ENCODE data around the gene MSMB. TPM values are rescaled to one million over a fixed set of nuclear protein-coding genes. Genes with fewer than 3 reads are reported as not detected.
"Not testable (repeated sequence)": the region's sequence is repeated elsewhere in the genome, so short reads cannot be mapped to it uniquely, and the experiment has no call there.

MSMB gene
- total and polyA plus RNA-seq, 8 donors: 0.84 TPM; not detected in 7

- FAIRE-seq: no peak
- no peak overlapping the region for H3K27ac ChIP-seq
- DNase-seq: no peak
- no peak overlapping the region for H3K4me3 ChIP-seq
- TF ChIP-seq CTCF (IDR thresholded peaks at IDR 0.05): no peak
- no peak for ATAC-seq
- 71 to 81% methylated on average over 5 of the region's 5 CpGs for WGBS, 2 donors
- intact Hi-C loops (cut with DNase I): no loop called here
- no peaks in the 10 kb centered on the region for H3K9me3 ChIP-seq
- no peaks in the 10 kb centered on the region for H3K27me3 ChIP-seq
- H3K36me3 ChIP-seq: peaks cover 0 to 37% (median 6%) of the 10 kb centered on the region in 3 donors
- no peaks in the 10 kb centered on the region for H3K4me1 ChIP-seq
These were observed 44.8 kb downstream of the MSMB start for GRCh38 chr10:46001187-46001756.

DNA sequence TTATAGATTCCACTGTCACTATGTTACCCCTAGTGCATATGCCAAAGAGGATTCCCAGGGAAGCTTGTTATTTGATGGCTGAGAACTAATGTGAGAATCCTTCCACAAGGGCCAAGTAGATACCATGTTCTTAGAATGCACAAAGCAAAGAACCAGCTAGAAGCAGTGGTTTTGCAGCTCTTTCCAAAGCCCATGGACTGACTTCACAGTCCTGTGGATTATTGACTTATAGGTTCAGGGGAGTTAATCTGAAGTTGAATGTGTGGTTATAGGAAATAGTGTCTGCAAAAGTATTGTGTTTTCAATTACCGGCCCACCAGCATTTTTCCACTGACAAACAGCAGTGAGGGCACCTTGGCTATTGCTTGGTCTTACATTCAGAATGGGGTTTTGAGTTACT is 45.5 kb downstream of the MSMB start:
- DNase-seq (no peak), ATAC-seq (no peak), FAIRE-seq (no peak)
- H3K9me3 ChIP-seq: no peaks in the 10 kb centered on the region
- H3K36me3 ChIP-seq: peaks cover 0 to 30% (median 0%) of the 10 kb centered on the region in 3 donors
- intact Hi-C loops (cut with DNase I): no loop called here
- no peak overlapping the region for H3K27ac ChIP-seq
- no peaks in the 10 kb centered on the region for H3K4me1 ChIP-seq
- no peak for TF ChIP-seq CTCF (IDR thresholded peaks at IDR 0.05)
- no peaks in the 10 kb centered on the region for H3K27me3 ChIP-seq
- WGBS, 2 donors: 98 to 100% methylated on average over 1 of the region's 1 CpG
- no peak overlapping the region for H3K4me3 ChIP-seq

DNA sequence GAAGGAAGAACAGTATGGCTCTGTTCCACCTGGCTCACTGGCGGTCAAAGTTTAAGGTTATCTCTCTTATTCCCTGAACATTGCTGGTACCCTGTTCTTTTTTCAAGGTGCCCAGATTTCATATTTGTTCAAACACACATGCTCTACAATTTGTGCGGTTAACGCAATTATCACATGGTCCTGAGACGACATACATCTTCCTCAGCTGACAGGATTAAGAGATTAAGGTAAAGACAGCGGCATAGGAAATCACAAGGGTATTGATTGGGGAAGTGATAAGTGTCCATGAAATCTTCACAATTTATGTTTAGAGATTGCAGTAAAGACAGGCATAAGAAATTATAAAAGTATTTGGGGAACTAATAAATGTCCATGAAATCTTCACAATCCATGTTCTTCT is 46.1 kb downstream of the MSMB start:
- H3K4me1 ChIP-seq; H3K4me3 ChIP-seq; H3K27ac ChIP-seq; ATAC-seq; DNase-seq; H3K27me3 ChIP-seq; intact Hi-C loops (cut with DNase I); FAIRE-seq; H3K9me3 ChIP-seq: not testable (repeated sequence)
- 92 to 96% methylated on average over 5 of the region's 5 CpGs for WGBS, 2 donors
- H3K36me3 ChIP-seq: peaks cover 0 to 24% (median 0%) of the 10 kb centered on the region in 3 donors

GRCh38 chr10:45997994-45998763 is 47.9 kb downstream of the MSMB start:
- peaks cover 0 to 8% (median 0%) of the 10 kb centered on the region in 3 donors for H3K36me3 ChIP-seq
- ATAC-seq: no peak
- DNase-seq: no peak
- H3K4me3 ChIP-seq: no peak overlapping the region
- no peak for FAIRE-seq
- no peaks in the 10 kb centered on the region for H3K9me3 ChIP-seq
- H3K27me3 ChIP-seq: no peaks in the 10 kb centered on the region
- intact Hi-C loops (cut with DNase I): no loop called here
- TF ChIP-seq CTCF (IDR thresholded peaks at IDR 0.05): no peak
- H3K4me1 ChIP-seq: no peaks in the 10 kb centered on the region
- 73 to 87% methylated on average over 5 of the region's 5 CpGs for WGBS, 2 donors
- H3K27ac ChIP-seq: no peak overlapping the region

- intact Hi-C loops (cut with DNase I): no loop called here
- WGBS, 2 donors: 95% methylated on average over 4 of the region's 4 CpGs
- Histone ChIP-seq H3K4me1 (no peaks in the 10 kb centered on the region), H3K4me3 (no peak overlapping the region), H3K27me3 (no peaks in the 10 kb centered on the region), H3K27ac (no peak overlapping the region), H3K9me3 (no peaks in the 10 kb centered on the region), H3K36me3 (peaks cover 0 to 5% (median 0%) of the 10 kb centered on the region in 3 donors)
- ATAC-seq (no peak), FAIRE-seq (no peak), DNase-seq (no peak)
- TF ChIP-seq CTCF (IDR thresholded peaks at IDR 0.05): no peak
These were observed 48.5 kb downstream of the MSMB start for GRCh38 chr10:45997557-45997956.

DNA sequence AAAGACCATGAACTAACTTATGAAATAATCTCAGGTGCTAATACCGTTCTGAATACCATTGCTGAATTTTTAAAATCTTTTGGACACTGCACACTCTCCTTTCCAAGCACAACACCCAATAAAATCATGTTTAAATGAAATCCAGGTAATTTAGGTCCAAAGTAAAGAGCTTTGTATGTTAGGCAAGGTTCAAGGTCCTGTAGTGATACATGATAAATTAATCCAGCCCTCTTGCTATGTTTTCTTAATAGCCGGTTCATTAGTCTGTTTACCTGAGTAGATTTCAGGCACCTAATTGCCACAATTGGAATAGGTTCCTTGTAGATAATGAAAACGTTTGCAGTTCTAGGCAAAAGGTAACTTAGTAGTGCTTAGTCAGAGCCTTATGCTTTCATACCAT is 60.5 kb downstream of the MSMB start:
- H3K4me3 ChIP-seq; H3K27me3 ChIP-seq; H3K36me3 ChIP-seq; FAIRE-seq; DNase-seq; intact Hi-C loops (cut with DNase I); H3K27ac ChIP-seq; H3K4me1 ChIP-seq; H3K9me3 ChIP-seq; ATAC-seq: not testable (repeated sequence)
- 33 to 38% methylated on average over 3 of the region's 3 CpGs for WGBS, 2 donors

- 60 to 62% methylated on average over 2 of the region's 2 CpGs for WGBS, 2 donors
- intact Hi-C loops (cut with DNase I); H3K4me3 ChIP-seq; H3K27ac ChIP-seq; H3K9me3 ChIP-seq; DNase-seq; H3K27me3 ChIP-seq; H3K36me3 ChIP-seq; H3K4me1 ChIP-seq; FAIRE-seq: not testable (repeated sequence)
- peak in 1 of 4 donors; percentile 22 for ATAC-seq
These were observed 61.6 kb downstream of the MSMB start for GRCh38 chr10:45984473-45984872.

GRCh38 chr10:45983538-45984186 is 62.4 kb downstream of the MSMB start:
- H3K4me1 ChIP-seq; H3K4me3 ChIP-seq; H3K27ac ChIP-seq; intact Hi-C loops (cut with DNase I); H3K36me3 ChIP-seq; H3K27me3 ChIP-seq; H3K9me3 ChIP-seq; FAIRE-seq: not testable (repeated sequence)
- ATAC-seq (peak; percentile 64 to 90 (median 88)), DNase-seq (peak in 3 of 6 donors; percentile 21 to 39 (median 23))
- 55 to 62% methylated on average over 4 to 5 of the region's 6 CpGs for WGBS, 2 donors

All from pancreas (tissue), 10 donors.